ENCODE data around the gene ALG9.

GRCh38 chr11:111871693-111872161 is 346 bp upstream of the ALG9 start:
- no peak for TF ChIP-seq CTCF (IDR thresholded peaks at IDR 0.05; ENCODE audit: insufficient read depth, low read depth, low read length)
- TF ChIP-seq EZH2 (IDR thresholded peaks at IDR 0.05; ENCODE audit: insufficient read depth, low read length), result no peak
